Upper lobe of left lung (tissue), 6 donors: ENCODE measurements around the gene GOLM1. TPM values are rescaled to one million over a fixed set of nuclear protein-coding genes. Genes with fewer than 3 reads are reported as not detected.

Source experiments
- ATAC-seq, 2 donors: fragments of 200-7000 bp; cut with Tn5 transposase; one replicate each; pipeline ENCODE4 v1.9.1; 2022; ENCODE audit warnings: mild to moderate bottlenecking in 2 of 2, moderate library complexity in 2 of 2; ENCODE audit not compliant: low FRiP score in 2 of 2
- DNase-seq, 2 donors: peaks; one replicate each; pipeline ENCODE4 v3.0.0-alpha.2; 2019 to 2020
- H3K27ac ChIP-seq, 4 donors: fragments of 200-600 bp; sonication (generic); one replicate each; pipeline ENCODE4 v1.5.1; 2016 to 2019
- H3K27me3 ChIP-seq, 4 donors: fragments of 200-600 bp; sonication (generic); one replicate each; pipeline ENCODE4 v1.5.1; 2017 to 2019
- H3K36me3 ChIP-seq, 4 donors: fragments of 200-600 bp; sonication (generic); one replicate each; pipeline ENCODE4 v1.5.1; 2016 to 2019
- H3K4me1 ChIP-seq, 4 donors: fragments of 200-600 bp; sonication (generic); one replicate each; pipeline ENCODE4 v1.5.1; 2018 to 2019
- H3K4me3 ChIP-seq, 4 donors: fragments of 200-600 bp; sonication (generic); one replicate each; pipeline ENCODE4 v1.5.1; 2017 to 2019; ENCODE audit warnings: mild to moderate bottlenecking in 2 of 4, moderate library complexity in 1 of 4
- H3K9me3 ChIP-seq, 4 donors: fragments of 200-600 bp; sonication (generic); one replicate each; pipeline ENCODE4 v1.5.1; 2018 to 2019
- CTCF ChIP-seq, 6 experiments: fragments of 450-650 bp in 4 of 6; fragments of 200-600 bp in 2 of 6; sonication (generic) in 2 of 6; IDR thresholded peaks; one replicate each; pipeline ENCODE4 v1.5.1; 2016 to 2019; ENCODE audit warnings: antibody characterized with exemption in 6 of 6
- EP300 ChIP-seq, 4 donors: sonication (generic); formaldehyde crosslinking; IDR thresholded peaks; one replicate each; pipeline ENCODE4 v1.5.1; 2017; ENCODE audit warnings: antibody characterized with exemption in 4 of 4, control low read depth in 2 of 4
- POLR2A ChIP-seq, 4 donors: fragments of 450-650 bp; IDR thresholded peaks; one replicate each; pipeline ENCODE4 v1.5.1; 2016 to 2017; ENCODE audit warnings: antibody characterized with exemption in 4 of 4, mild to moderate bottlenecking in 2 of 4
- POLR2AphosphoS5 ChIP-seq, 2 donors: sonication (generic); formaldehyde crosslinking; IDR thresholded peaks; one replicate each; pipeline ENCODE4 v1.5.1; 2017; ENCODE audit warnings: antibody characterized with exemption in 2 of 2
- WGBS, 2 donors: methylation state at CpG; one replicate each; pipeline ENCODE4 v1.1.5; 2017 to 2018; 5-methylcytosine and 5-hydroxymethylcytosine counted together
- total RNA-seq, 6 donors: library from RNA; depleted of rRNA in 4 of 6; stranded (reverse); fragments of >200 nt in 4 of 6; gene quantifications; one replicate each; pipeline versions ENCODE4 v1.1.0 to v1.2.1, GENCODE V29; 2016 to 2021
- donor health status: DM: no; HTN: no; CAD: no; lungs with moderate emphysema.
- donor health status: DM: no; HTN: yes; CAD: no; lungs with severe emphysema.

The GOLM1 gene
- total RNA-seq, 6 donors from 2014 or later: 3.1 to 27.5 (median 15.7) TPM

- ATAC-seq: peak; percentile 69 to 96
- WGBS, 2 donors: 54 to 57% methylated on average over 7 to 8 of the region's 8 CpGs
- TF ChIP-seq EP300 (IDR thresholded peaks at IDR 0.05) (no peak), POLR2AphosphoS5 (IDR thresholded peaks at IDR 0.05) (no peak), CTCF (IDR thresholded peaks at IDR 0.05) (no peak), POLR2A (IDR thresholded peaks at IDR 0.05) (no peak)
- H3K27me3 ChIP-seq: no peaks in the 10 kb centered on the region
- H3K4me1 ChIP-seq: peaks cover 5 to 12% (median 7%) of the 10 kb centered on the region in 4 donors
- no peaks in the 10 kb centered on the region for H3K36me3 ChIP-seq
- H3K9me3 ChIP-seq: no peaks in the 10 kb centered on the region
- DNase-seq: peak in 1 of 2 donors; percentile 78
- no peak overlapping the region for H3K4me3 ChIP-seq
- peak overlapping the region in 3 of 4 donors; percentile 12 to 40 (median 39) for H3K27ac ChIP-seq
These were observed 5.4 kb downstream of the GOLM1 start for GRCh38 chr9:86093788-86094555.

DNA sequence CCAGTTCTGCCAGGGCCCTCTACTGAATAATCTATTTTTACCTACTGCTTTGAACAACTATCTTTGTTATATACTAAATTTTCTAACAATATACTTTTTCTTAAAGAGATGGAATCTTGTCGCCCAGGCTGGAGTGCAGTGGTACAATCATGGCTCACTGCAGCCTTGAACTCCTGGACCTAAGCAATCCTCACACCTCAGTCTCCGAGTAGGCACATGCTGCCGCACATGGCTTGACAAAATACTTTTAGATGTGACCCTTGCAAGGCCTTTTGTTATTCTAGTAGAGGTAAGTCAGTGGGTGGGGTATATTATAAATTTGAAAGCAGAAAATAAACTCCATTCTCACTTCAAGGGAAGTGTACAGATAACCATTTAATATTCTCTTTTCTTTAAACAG lies 7.9 kb downstream of the GOLM1 start:
- no peaks in the 10 kb centered on the region for H3K9me3 ChIP-seq
- no peak overlapping the region for H3K4me3 ChIP-seq
- DNase-seq (no peak), ATAC-seq (no peak)
- H3K36me3 ChIP-seq: no peaks in the 10 kb centered on the region
- no peaks in the 10 kb centered on the region for H3K27me3 ChIP-seq
- 96 to 98% methylated on average over 3 of the region's 3 CpGs for WGBS, 2 donors
- H3K4me1 ChIP-seq: peaks cover 0 to 4% (median 0%) of the 10 kb centered on the region in 4 donors
- no peak overlapping the region for H3K27ac ChIP-seq
- TF ChIP-seq POLR2A (IDR thresholded peaks at IDR 0.05) (no peak), EP300 (IDR thresholded peaks at IDR 0.05) (no peak), CTCF (IDR thresholded peaks at IDR 0.05) (no peak), POLR2AphosphoS5 (IDR thresholded peaks at IDR 0.05) (no peak)

DNA sequence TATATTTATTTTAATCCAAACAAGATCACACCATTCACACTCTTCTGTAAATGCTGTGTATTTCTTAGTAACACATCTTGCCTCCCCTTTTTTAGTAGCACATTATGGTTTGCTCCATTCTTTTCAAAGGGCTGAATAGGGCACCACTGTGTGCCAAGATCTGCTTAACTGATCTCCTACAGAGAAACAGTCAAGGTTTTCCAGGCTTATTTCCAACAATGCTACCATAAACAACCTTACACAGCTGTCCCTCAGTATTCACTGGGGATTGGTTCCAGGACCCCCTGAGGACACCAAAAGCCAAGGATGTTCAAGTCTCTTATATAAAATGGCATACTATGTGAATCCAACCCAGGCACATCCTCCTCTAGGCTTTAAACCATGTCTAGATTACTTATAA lies 16.5 kb downstream of the GOLM1 start:
- Histone ChIP-seq H3K9me3 (no peaks in the 10 kb centered on the region), H3K4me1 (no peaks in the 10 kb centered on the region), H3K4me3 (no peak overlapping the region), H3K27ac (no peak overlapping the region), H3K27me3 (no peaks in the 10 kb centered on the region), H3K36me3 (no peaks in the 10 kb centered on the region)
- DNase-seq: no peak
- ATAC-seq: no peak
- no peak for TF ChIP-seq POLR2A (IDR thresholded peaks at IDR 0.05)
- no peak for TF ChIP-seq EP300 (IDR thresholded peaks at IDR 0.05)
- TF ChIP-seq CTCF (IDR thresholded peaks at IDR 0.05): no peak

- 69 to 89% methylated on average over 5 of the region's 5 CpGs for WGBS, 2 donors
- Histone ChIP-seq H3K27ac (no peak overlapping the region), H3K36me3 (no peaks in the 10 kb centered on the region), H3K9me3 (no peaks in the 10 kb centered on the region), H3K27me3 (no peaks in the 10 kb centered on the region), H3K4me1 (no peaks in the 10 kb centered on the region), H3K4me3 (no peak overlapping the region)
- DNase-seq (no peak), ATAC-seq (no peak)
- no peak for TF ChIP-seq POLR2AphosphoS5 (IDR thresholded peaks at IDR 0.05)
- no peak for TF ChIP-seq POLR2A (IDR thresholded peaks at IDR 0.05)
- no peak for TF ChIP-seq EP300 (IDR thresholded peaks at IDR 0.05)
- TF ChIP-seq CTCF (IDR thresholded peaks at IDR 0.05): no peak
These were observed 19.4 kb downstream of the GOLM1 start for GRCh38 chr9:86079865-86080469.
